ENCODE data around the gene HDHD2.
"Not testable (repeated sequence)": the region's sequence is repeated elsewhere in the genome, so short reads cannot be mapped to it uniquely, and the experiment has no call there.

The HDHD2 gene

GRCh38 chr18:47168509-47168908 lies 18.2 kb upstream of the HDHD2 start:
- no peak for DNase-seq (ENCODE audit: low spot score in 2 of 2)
- no peaks in the 10 kb centered on the region for H3K27me3 ChIP-seq (ENCODE audit: low read depth)
- H3K4me1 ChIP-seq = peaks cover 5% of the 10 kb centered on the region
- in situ Hi-C loops (cut with MboI; ENCODE audit: low sequenced_read_pairs) = no loop called here
- H3K4me3 ChIP-seq = no peak overlapping the region
- H3K36me3 ChIP-seq (replicated peaks) = no peaks in the 10 kb centered on the region
- no peaks in the 10 kb centered on the region for H3K9me3 ChIP-seq

- in situ Hi-C loops (cut with MboI; ENCODE audit: low sequenced_read_pairs) = no loop called here
- H3K4me3 ChIP-seq = no peak overlapping the region
- no peaks in the 10 kb centered on the region for H3K27me3 ChIP-seq (ENCODE audit: low read depth)
- H3K9me3 ChIP-seq = no peaks in the 10 kb centered on the region
- H3K4me1 ChIP-seq = peaks cover 5% of the 10 kb centered on the region
- no peak for DNase-seq (ENCODE audit: low spot score in 2 of 2)
- H3K36me3 ChIP-seq (replicated peaks) = no peaks in the 10 kb centered on the region
Observed at GRCh38 chr18:47166294-47166693, 16.0 kb upstream of the HDHD2 start.

GRCh38 chr18:47163241-47163640 lies 12.9 kb upstream of the HDHD2 start:
- peaks cover under 1% of the 10 kb centered on the region for H3K4me1 ChIP-seq
- H3K4me3 ChIP-seq = no peak overlapping the region
- no peak for DNase-seq (ENCODE audit: low spot score in 2 of 2)
- in situ Hi-C loops (cut with MboI; ENCODE audit: low sequenced_read_pairs) = no loop called here
- no peaks in the 10 kb centered on the region for H3K36me3 ChIP-seq (replicated peaks)
- H3K27me3 ChIP-seq (ENCODE audit: low read depth) = no peaks in the 10 kb centered on the region
- H3K9me3 ChIP-seq = no peaks in the 10 kb centered on the region

- no peak for DNase-seq (ENCODE audit: low spot score in 2 of 2)
- in situ Hi-C loops (cut with MboI; ENCODE audit: low sequenced_read_pairs) = no loop called here
Observed at GRCh38 chr18:47160256-47160655, 10.0 kb upstream of the HDHD2 start.

GRCh38 chr18:47158404-47158803 lies 8.1 kb upstream of the HDHD2 start:
- H3K36me3 ChIP-seq (replicated peaks) = peaks cover 15% of the 10 kb centered on the region
- H3K9me3 ChIP-seq; in situ Hi-C loops (cut with MboI; ENCODE audit: low sequenced_read_pairs); H3K4me1 ChIP-seq; H3K27me3 ChIP-seq (ENCODE audit: low read depth); H3K4me3 ChIP-seq: not testable (repeated sequence)
- peak in 1 of 2 experiments; percentile 25 for DNase-seq (ENCODE audit: low spot score in 2 of 2)

More at GRCh38 chr18:47160256-47160655, 10.0 kb upstream of the HDHD2 start:
- Histone ChIP-seq H3K9me3 (no peaks in the 10 kb centered on the region), H3K4me3 (no peak overlapping the region), H3K27me3 (ENCODE audit: low read depth) (no peaks in the 10 kb centered on the region), H3K4me1 (no peaks in the 10 kb centered on the region), H3K36me3 (replicated peaks) (peaks cover 4% of the 10 kb centered on the region; the same call in 1 of the 2 replicates)

GRCh38 chr18:47151439-47151838 lies 1.1 kb upstream of the HDHD2 start:
- in situ Hi-C loops (cut with MboI; ENCODE audit: low sequenced_read_pairs) = no loop called here
- H3K36me3 ChIP-seq (replicated peaks) = peaks cover 15% of the 10 kb centered on the region
- H3K4me3 ChIP-seq = peak overlapping the region; percentile 74
- no peaks in the 10 kb centered on the region for H3K9me3 ChIP-seq
- no peak for DNase-seq (ENCODE audit: low spot score in 2 of 2)
- no peaks in the 10 kb centered on the region for H3K27me3 ChIP-seq (ENCODE audit: low read depth)
- peaks cover 9% of the 10 kb centered on the region for H3K4me1 ChIP-seq

GRCh38 chr18:47150824-47151366 lies 595 bp upstream of the HDHD2 start:
- peaks cover 9% of the 10 kb centered on the region for H3K4me1 ChIP-seq
- H3K4me3 ChIP-seq = peak overlapping the region; percentile 74
- DNase-seq (ENCODE audit: low spot score in 2 of 2) = peak in 1 of 2 experiments; percentile 26
- no peaks in the 10 kb centered on the region for H3K9me3 ChIP-seq
- in situ Hi-C loops (cut with MboI; ENCODE audit: low sequenced_read_pairs) = no loop called here
- H3K36me3 ChIP-seq (replicated peaks) = peaks cover 15% of the 10 kb centered on the region
- H3K27me3 ChIP-seq (ENCODE audit: low read depth) = no peaks in the 10 kb centered on the region

- DNase-seq (ENCODE audit: low spot score in 2 of 2) = no peak
- H3K27me3 ChIP-seq (ENCODE audit: low read depth) = no peaks in the 10 kb centered on the region
- H3K9me3 ChIP-seq = no peaks in the 10 kb centered on the region
- in situ Hi-C loops (cut with MboI; ENCODE audit: low sequenced_read_pairs) = no loop called here
- H3K4me1 ChIP-seq = peaks cover 9% of the 10 kb centered on the region
- peaks cover 10% of the 10 kb centered on the region for H3K36me3 ChIP-seq (replicated peaks)
- H3K4me3 ChIP-seq = peak overlapping the region; percentile 74
Observed at GRCh38 chr18:47149457-47150028, 757 bp downstream of the HDHD2 start.

GRCh38 chr18:47146206-47146605 lies 4.1 kb downstream of the HDHD2 start:
- H3K4me1 ChIP-seq = peaks cover 7% of the 10 kb centered on the region
- no peaks in the 10 kb centered on the region for H3K9me3 ChIP-seq
- H3K4me3 ChIP-seq = no peak overlapping the region
- in situ Hi-C loops (cut with MboI; ENCODE audit: low sequenced_read_pairs) = no loop called here
- no peaks in the 10 kb centered on the region for H3K36me3 ChIP-seq (replicated peaks)
- H3K27me3 ChIP-seq (ENCODE audit: low read depth) = no peaks in the 10 kb centered on the region
- DNase-seq (ENCODE audit: low spot score in 2 of 2) = no peak

- H3K4me1 ChIP-seq = no peaks in the 10 kb centered on the region; the same call in 1 of the 2 replicates
- no peaks in the 10 kb centered on the region for H3K27me3 ChIP-seq (ENCODE audit: low read depth)
- no peaks in the 10 kb centered on the region for H3K9me3 ChIP-seq
- in situ Hi-C loops (cut with MboI; ENCODE audit: low sequenced_read_pairs) = no loop called here
- no peak for DNase-seq (ENCODE audit: low spot score in 2 of 2)
- H3K36me3 ChIP-seq (replicated peaks) = no peaks in the 10 kb centered on the region
- H3K4me3 ChIP-seq = no peak overlapping the region
Observed at GRCh38 chr18:47143899-47144485, 6.3 kb downstream of the HDHD2 start.

- Histone ChIP-seq H3K9me3 (no peaks in the 10 kb centered on the region), H3K4me1 (no peaks in the 10 kb centered on the region), H3K27me3 (ENCODE audit: low read depth) (no peaks in the 10 kb centered on the region), H3K4me3 (no peak overlapping the region), H3K36me3 (replicated peaks) (no peaks in the 10 kb centered on the region)
- DNase-seq (ENCODE audit: low spot score in 2 of 2) = no peak
- in situ Hi-C loops (cut with MboI; ENCODE audit: low sequenced_read_pairs) = no loop called here
Observed at GRCh38 chr18:47143153-47143552, 7.1 kb downstream of the HDHD2 start.

- no peak overlapping the region for H3K4me3 ChIP-seq
- in situ Hi-C loops (cut with MboI; ENCODE audit: low sequenced_read_pairs) = no loop called here
- H3K27me3 ChIP-seq (ENCODE audit: low read depth) = no peaks in the 10 kb centered on the region
- H3K36me3 ChIP-seq (replicated peaks) = no peaks in the 10 kb centered on the region; the same call in 1 of the 2 replicates
- DNase-seq (ENCODE audit: low spot score in 2 of 2) = no peak
- no peaks in the 10 kb centered on the region for H3K4me1 ChIP-seq
- no peaks in the 10 kb centered on the region for H3K9me3 ChIP-seq
Observed at GRCh38 chr18:47141289-47141688, 9.0 kb downstream of the HDHD2 start.

- H3K4me3 ChIP-seq = no peak overlapping the region
- no peaks in the 10 kb centered on the region for H3K4me1 ChIP-seq
- H3K27me3 ChIP-seq (ENCODE audit: low read depth) = no peaks in the 10 kb centered on the region
- H3K36me3 ChIP-seq (replicated peaks) = peaks cover 13% of the 10 kb centered on the region; the same call in 1 of the 2 replicates
- H3K9me3 ChIP-seq = no peaks in the 10 kb centered on the region
- no peak for DNase-seq (ENCODE audit: low spot score in 2 of 2)
- in situ Hi-C loops (cut with MboI; ENCODE audit: low sequenced_read_pairs) = no loop called here
Observed at GRCh38 chr18:47121146-47121545, 29.2 kb downstream of the HDHD2 start.

GRCh38 chr18:47120428-47120827 lies 29.9 kb downstream of the HDHD2 start:
- H3K9me3 ChIP-seq = no peaks in the 10 kb centered on the region
- H3K4me1 ChIP-seq = no peaks in the 10 kb centered on the region
- H3K27me3 ChIP-seq (ENCODE audit: low read depth) = no peaks in the 10 kb centered on the region
- H3K36me3 ChIP-seq (replicated peaks) = peaks cover 13% of the 10 kb centered on the region
- in situ Hi-C loops (cut with MboI; ENCODE audit: low sequenced_read_pairs) = no loop called here
- DNase-seq (ENCODE audit: low spot score in 2 of 2) = no peak
- no peak overlapping the region for H3K4me3 ChIP-seq
